Activated T-helper 1 cell treated with anti-CD3 and anti-CD28 coated beads, Interleukin-12 subunit alpha, Interleukin-12 subunit beta, Interleukin-2, Interleukin-4 antibody, amounts not matched to agents 30 ng/mL and 10 ng/mL and 1 ng/mL, durations not matched to agents 14 hours and 24 hours and 36 hours (primary cell): ENCODE data around the gene HOXD8. TPM values are rescaled to one million over a fixed set of nuclear protein-coding genes. Genes with fewer than 3 reads are reported as not detected.
A peak's percentile ranks its signal among the peaks of the same experiment; 100 is the strongest.

Source experiments
- DNase-seq: peaks from one replicate; pipeline ENCODE4 v3.0.0; 2021; ENCODE audit warnings: low spot score
- H3K27ac Mint-ChIP-seq: one replicate; pipeline ENCODE4 v1.8.0; 2021; ENCODE audit warnings: mild to moderate bottlenecking, mixed read lengths
- H3K27me3 Mint-ChIP-seq: one replicate; pipeline ENCODE4 v1.8.0; 2022; ENCODE audit warnings: mild to moderate bottlenecking, moderate library complexity, mixed read lengths; ENCODE audit not compliant: insufficient read depth
- H3K36me3 Mint-ChIP-seq: one replicate; pipeline ENCODE4 v1.8.0; 2021; ENCODE audit warnings: low read depth, mixed read lengths
- H3K4me1 Mint-ChIP-seq: one replicate; pipeline ENCODE4 v1.8.0; 2021; ENCODE audit warnings: low read depth, mixed read lengths
- H3K4me3 Mint-ChIP-seq: one replicate; pipeline ENCODE4 v1.8.0; 2021; ENCODE audit warnings: mild to moderate bottlenecking, moderate library complexity, mixed read lengths
- H3K9me3 Mint-ChIP-seq: one replicate; pipeline ENCODE4 v1.8.0; 2021; ENCODE audit warnings: mixed read lengths
- intact Hi-C: fragments of 100-400 bp; cut with micrococcal nuclease; formaldehyde crosslinking; loops from one replicate; pipeline ENCODE4 v1.15.1; 2024
- total RNA-seq: library from RNA; stranded (reverse); gene quantifications from 2 replicates; pipeline ENCODE4 v1.2.3, GENCODE V29; 2022

The HOXD8 gene
- total RNA-seq, 1 donor from 2014 or later, result not detected

GRCh38 chr2:176172895-176173566 is 43.5 kb downstream of the HOXD8 start:
- H3K27ac Mint-ChIP-seq, result peak overlapping the region; percentile 47
- peak overlapping the region; percentile 32 for H3K4me3 Mint-ChIP-seq
- H3K9me3 Mint-ChIP-seq, result no peaks in the 10 kb centered on the region
- intact Hi-C loops, result loop anchor here (5.0 kb wide), 2 partner anchors 41 to 1846 kb away; no protein-coding TSS in a partner anchor
- peaks cover 79% of the 10 kb centered on the region for H3K27me3 Mint-ChIP-seq
- no peak for DNase-seq
- H3K4me1 Mint-ChIP-seq, result peaks cover 6% of the 10 kb centered on the region
- no peaks in the 10 kb centered on the region for H3K36me3 Mint-ChIP-seq

GRCh38 chr2:176173567-176174381 is 44.3 kb downstream of the HOXD8 start:
- peaks cover 6% of the 10 kb centered on the region for H3K4me1 Mint-ChIP-seq
- H3K27ac Mint-ChIP-seq, result no peak overlapping the region
- intact Hi-C loops, result loop anchor here (1.0 to 5.0 kb wide), 3 partner anchors 8 to 1846 kb away; no protein-coding TSS in a partner anchor
- no peak for DNase-seq
- no peak overlapping the region for H3K4me3 Mint-ChIP-seq
- H3K27me3 Mint-ChIP-seq, result peaks cover 79% of the 10 kb centered on the region
- no peaks in the 10 kb centered on the region for H3K36me3 Mint-ChIP-seq
- no peaks in the 10 kb centered on the region for H3K9me3 Mint-ChIP-seq

GRCh38 chr2:176174382-176174823 is 44.9 kb downstream of the HOXD8 start:
- H3K4me3 Mint-ChIP-seq, result no peak overlapping the region
- intact Hi-C loops, result loop anchor here (1.0 to 5.0 kb wide), 3 partner anchors 9 to 1847 kb away; no protein-coding TSS in a partner anchor
- H3K9me3 Mint-ChIP-seq, result no peaks in the 10 kb centered on the region
- no peak overlapping the region for H3K27ac Mint-ChIP-seq
- H3K4me1 Mint-ChIP-seq, result peaks cover 6% of the 10 kb centered on the region
- peaks cover 84% of the 10 kb centered on the region for H3K27me3 Mint-ChIP-seq
- no peaks in the 10 kb centered on the region for H3K36me3 Mint-ChIP-seq
- DNase-seq, result no peak

- H3K36me3 Mint-ChIP-seq, result no peaks in the 10 kb centered on the region
- no peak overlapping the region for H3K27ac Mint-ChIP-seq
- no peak for DNase-seq
- no peak overlapping the region for H3K4me3 Mint-ChIP-seq
- peaks cover 6% of the 10 kb centered on the region for H3K4me1 Mint-ChIP-seq
- H3K9me3 Mint-ChIP-seq, result no peaks in the 10 kb centered on the region
- intact Hi-C loops, result loop anchor here (1.0 to 5.0 kb wide), 3 partner anchors 10 to 1848 kb away; no protein-coding TSS in a partner anchor
- peaks cover 84% of the 10 kb centered on the region for H3K27me3 Mint-ChIP-seq
These were observed 45.6 kb downstream of the HOXD8 start for GRCh38 chr2:176174824-176175708.

GRCh38 chr2:176175709-176176607 is 46.5 kb downstream of the HOXD8 start:
- H3K4me1 Mint-ChIP-seq, result peaks cover 6% of the 10 kb centered on the region
- H3K4me3 Mint-ChIP-seq, result no peak overlapping the region
- H3K27me3 Mint-ChIP-seq, result peaks cover 80% of the 10 kb centered on the region
- no peak overlapping the region for H3K27ac Mint-ChIP-seq
- H3K36me3 Mint-ChIP-seq, result no peaks in the 10 kb centered on the region
- intact Hi-C loops, result no loop called here
- H3K9me3 Mint-ChIP-seq, result no peaks in the 10 kb centered on the region
- no peak for DNase-seq

- intact Hi-C loops, result no loop called here
- Mint-ChIP-seq H3K36me3 (no peaks in the 10 kb centered on the region), H3K4me3 (no peak overlapping the region), H3K27me3 (peaks cover 78% of the 10 kb centered on the region), H3K4me1 (peaks cover 6% of the 10 kb centered on the region), H3K9me3 (no peaks in the 10 kb centered on the region), H3K27ac (no peak overlapping the region)
- no peak for DNase-seq
These were observed 48.1 kb downstream of the HOXD8 start for GRCh38 chr2:176177580-176178037.

- Mint-ChIP-seq H3K4me1 (peaks cover 6% of the 10 kb centered on the region), H3K4me3 (peak overlapping the region; percentile 41), H3K27me3 (peaks cover 74% of the 10 kb centered on the region), H3K27ac (no peak overlapping the region), H3K36me3 (no peaks in the 10 kb centered on the region), H3K9me3 (no peaks in the 10 kb centered on the region)
- intact Hi-C loops, result no loop called here
- DNase-seq, result no peak
These were observed 48.7 kb downstream of the HOXD8 start for GRCh38 chr2:176178038-176178756.

GRCh38 chr2:176178757-176179295 is 49.3 kb downstream of the HOXD8 start:
- intact Hi-C loops, result no loop called here
- H3K9me3 Mint-ChIP-seq, result no peaks in the 10 kb centered on the region
- H3K4me3 Mint-ChIP-seq, result no peak overlapping the region
- no peaks in the 10 kb centered on the region for H3K36me3 Mint-ChIP-seq
- H3K27ac Mint-ChIP-seq, result no peak overlapping the region
- DNase-seq, result no peak
- H3K27me3 Mint-ChIP-seq, result peaks cover 73% of the 10 kb centered on the region
- peaks cover 6% of the 10 kb centered on the region for H3K4me1 Mint-ChIP-seq

- DNase-seq, result no peak
- Mint-ChIP-seq H3K27me3 (peaks cover 65% of the 10 kb centered on the region), H3K36me3 (peaks cover 3% of the 10 kb centered on the region), H3K4me3 (no peak overlapping the region), H3K27ac (no peak overlapping the region), H3K9me3 (no peaks in the 10 kb centered on the region), H3K4me1 (peaks cover 3% of the 10 kb centered on the region)
- intact Hi-C loops, result no loop called here
These were observed 52.0 kb downstream of the HOXD8 start for GRCh38 chr2:176181551-176181950.
